HG03159 (cell line): ENCODE data around the gene MYF6.

Experiments used
- ATAC-seq: cut with Tn5 transposase; IDR thresholded peaks from one replicate; pipeline ENCODE4 v1.9.1; 2021; ENCODE audit warnings: mild to moderate bottlenecking, moderate library complexity; ENCODE audit not compliant: unreplicated experiment

Gene MYF6

DNA sequence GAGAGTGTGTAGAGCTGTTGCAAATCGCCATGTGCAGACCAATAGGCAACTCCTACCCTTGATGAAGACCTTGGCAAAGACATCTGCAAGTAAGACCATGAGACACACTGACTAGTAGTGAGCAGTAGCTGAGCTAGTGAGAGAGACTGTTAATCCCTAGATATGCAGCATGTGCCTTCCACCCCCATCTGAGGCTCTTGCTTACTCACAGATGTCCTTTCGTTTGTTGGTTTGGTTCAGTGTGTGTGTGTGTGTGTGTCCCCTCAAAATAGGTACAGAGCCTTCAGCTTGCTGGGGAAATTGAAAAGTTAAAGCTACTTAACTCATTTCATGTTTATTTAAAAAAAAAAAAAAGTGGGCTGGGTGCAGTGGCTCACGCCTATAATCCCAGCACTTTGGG lies 46.8 kb downstream of the MYF6 start:
- ATAC-seq, result no peak

DNA sequence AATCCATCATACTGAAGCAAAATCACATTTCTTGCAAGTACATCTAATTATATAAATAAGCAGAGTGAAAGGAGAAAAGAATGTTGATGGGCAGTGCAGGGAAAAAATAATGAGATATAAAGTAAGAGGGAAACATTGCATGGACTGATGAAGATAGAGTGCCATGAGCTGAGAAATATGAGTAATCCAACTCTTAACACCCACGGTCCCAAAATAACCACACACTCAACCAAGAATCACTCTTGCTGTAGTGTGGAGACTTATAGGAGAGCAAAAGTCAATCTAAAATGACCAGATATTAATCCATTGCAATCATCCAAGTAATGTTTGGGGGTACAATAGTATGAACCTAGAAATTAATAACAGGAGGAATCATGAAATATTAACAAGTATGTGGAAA lies 49.4 kb downstream of the MYF6 start:
- no peak for ATAC-seq
